HEK293 (cell line): ENCODE measurements around the gene KCNQ2.

Source experiments
- BCL11A ChIP-seq: fragments of 450-650 bp; formaldehyde crosslinking; IDR thresholded peaks from 2 replicates; pipeline ENCODE4 v1.5.1; 2016; ENCODE audit warnings: low read depth, missing biosample characterization, missing genetic modification characterization
- GLIS1 ChIP-seq: fragments of 450-650 bp; formaldehyde crosslinking; IDR thresholded peaks from 2 replicates; pipeline ENCODE4 v1.5.1; 2016; ENCODE audit warnings: missing biosample characterization, missing genetic modification characterization
- HOXC10 ChIP-seq: sonication (generic); formaldehyde crosslinking; IDR thresholded peaks from 2 replicates; pipeline ENCODE4 v1.8.1; 2023; ENCODE audit warnings: mild to moderate bottlenecking, missing genetic modification reagents
- KLF1 ChIP-seq: fragments of 450-650 bp; formaldehyde crosslinking; IDR thresholded peaks from 2 replicates; pipeline ENCODE4 v1.5.1; 2016; ENCODE audit warnings: missing biosample characterization, missing genetic modification characterization
- KLF16 ChIP-seq: fragments of 450-650 bp; formaldehyde crosslinking; IDR thresholded peaks from 2 replicates; pipeline ENCODE4 v1.5.1; 2017; ENCODE audit warnings: missing biosample characterization, missing genetic modification characterization
- KLF17 ChIP-seq: fragments of 450-650 bp; formaldehyde crosslinking; IDR thresholded peaks from 2 replicates; pipeline ENCODE4 v1.5.1; 2016; ENCODE audit warnings: missing biosample characterization, missing genetic modification characterization
- MYNN ChIP-seq: fragments of 450-650 bp; formaldehyde crosslinking; IDR thresholded peaks from 2 replicates; pipeline ENCODE4 v1.5.1; 2016; ENCODE audit warnings: missing biosample characterization, missing genetic modification characterization, borderline replicate concordance
- OSR2 ChIP-seq: fragments of 450-650 bp; formaldehyde crosslinking; IDR thresholded peaks from 2 replicates; pipeline ENCODE4 v1.5.1; 2016; ENCODE audit warnings: missing biosample characterization, missing genetic modification characterization
- OVOL3 ChIP-seq: fragments of 450-650 bp; formaldehyde crosslinking; IDR thresholded peaks from 2 replicates; pipeline ENCODE4 v1.5.1; 2016; ENCODE audit warnings: missing biosample characterization, missing genetic modification characterization
- PRDM10 ChIP-seq: fragments of 450-650 bp; formaldehyde crosslinking; IDR thresholded peaks from 2 replicates; pipeline ENCODE4 v1.5.1; 2016; ENCODE audit warnings: missing biosample characterization, missing genetic modification characterization
- SCRT1 ChIP-seq: fragments of 450-650 bp; formaldehyde crosslinking; IDR thresholded peaks from 2 replicates; pipeline ENCODE4 v1.5.1; 2016; ENCODE audit warnings: missing biosample characterization, missing genetic modification characterization, borderline replicate concordance
- WT1 ChIP-seq: fragments of 450-650 bp; formaldehyde crosslinking; IDR thresholded peaks from 2 replicates; pipeline ENCODE4 v1.5.1; 2016; ENCODE audit warnings: missing biosample characterization, missing genetic modification characterization
- ZBTB10 ChIP-seq: fragments of 450-650 bp; formaldehyde crosslinking; IDR thresholded peaks from 2 replicates; pipeline ENCODE4 v1.5.1; 2016; ENCODE audit warnings: missing biosample characterization, missing genetic modification characterization
- ZBTB8A ChIP-seq: fragments of 450-650 bp; formaldehyde crosslinking; IDR thresholded peaks from 2 replicates; pipeline ENCODE4 v1.5.1; 2016; ENCODE audit warnings: missing biosample characterization, missing genetic modification characterization
- ZFHX2 ChIP-seq: fragments of 450-650 bp; formaldehyde crosslinking; conservative IDR thresholded peaks from 2 replicates; pipeline ENCODE4 v1.5.1; 2016; ENCODE audit warnings: missing biosample characterization, missing genetic modification characterization
- ZFP41 ChIP-seq: fragments of 450-650 bp; formaldehyde crosslinking; IDR thresholded peaks from 2 replicates; pipeline ENCODE4 v1.5.1; 2016; ENCODE audit warnings: missing biosample characterization, missing genetic modification characterization, borderline replicate concordance
- ZFP69B ChIP-seq: fragments of 450-650 bp; formaldehyde crosslinking; IDR thresholded peaks from 2 replicates; pipeline ENCODE4 v1.5.1; 2016; ENCODE audit warnings: missing biosample characterization, missing genetic modification characterization
- ZNF10 ChIP-seq: fragments of 450-650 bp; formaldehyde crosslinking; IDR thresholded peaks from 2 replicates; pipeline ENCODE4 v1.5.1; 2017; ENCODE audit warnings: missing biosample characterization, missing genetic modification characterization
- ZNF133 ChIP-seq: fragments of 450-650 bp; formaldehyde crosslinking; IDR thresholded peaks from 2 replicates; pipeline ENCODE4 v1.5.1; 2016; ENCODE audit warnings: missing biosample characterization, missing genetic modification characterization
- ZNF214 ChIP-seq: fragments of 450-650 bp; formaldehyde crosslinking; IDR thresholded peaks from 2 replicates; pipeline ENCODE4 v1.5.1; 2017; ENCODE audit warnings: missing biosample characterization, mild to moderate bottlenecking, missing genetic modification characterization, borderline replicate concordance
- ZNF248 ChIP-seq: fragments of 450-650 bp; formaldehyde crosslinking; IDR thresholded peaks from 2 replicates; pipeline ENCODE4 v1.5.1; 2017; ENCODE audit warnings: missing biosample characterization, missing genetic modification characterization
- ZNF362 ChIP-seq: fragments of 450-650 bp; formaldehyde crosslinking; IDR thresholded peaks from 2 replicates; pipeline ENCODE4 v1.5.1; 2016; ENCODE audit warnings: missing biosample characterization, missing genetic modification characterization
- ZNF473 ChIP-seq: fragments of 450-650 bp; formaldehyde crosslinking; IDR thresholded peaks from 2 replicates; pipeline ENCODE4 v1.5.1; 2017; ENCODE audit warnings: missing biosample characterization, missing genetic modification characterization
- ZNF558 ChIP-seq: fragments of 450-650 bp; formaldehyde crosslinking; IDR thresholded peaks from 2 replicates; pipeline ENCODE4 v1.5.1; 2016; ENCODE audit warnings: missing biosample characterization, missing genetic modification characterization
- ZNF571 ChIP-seq: fragments of 450-650 bp; formaldehyde crosslinking; IDR thresholded peaks from 2 replicates; pipeline ENCODE4 v1.5.0; 2017; ENCODE audit warnings: missing biosample characterization, missing genetic modification characterization
- ZNF580 ChIP-seq: fragments of 450-650 bp; formaldehyde crosslinking; IDR thresholded peaks from 2 replicates; pipeline ENCODE4 v1.5.1; 2016; ENCODE audit warnings: missing biosample characterization, missing genetic modification characterization
- ZNF600 ChIP-seq: fragments of 450-650 bp; formaldehyde crosslinking; IDR thresholded peaks from 2 replicates; pipeline ENCODE4 v1.5.1; 2016; ENCODE audit warnings: missing biosample characterization, missing genetic modification characterization
- ZNF626 ChIP-seq: fragments of 450-650 bp; sonication (Bioruptor Pico); formaldehyde crosslinking; IDR thresholded peaks from 2 replicates; pipeline ENCODE4 v1.5.1; 2018; ENCODE audit warnings: missing biosample characterization, missing genetic modification characterization, inconsistent platforms
- ZNF658 ChIP-seq: fragments of 450-650 bp; formaldehyde crosslinking; IDR thresholded peaks from 2 replicates; pipeline ENCODE4; 2016; ENCODE audit warnings: missing biosample characterization, missing genetic modification characterization
- ZNF664 ChIP-seq: fragments of 450-650 bp; formaldehyde crosslinking; IDR thresholded peaks from 2 replicates; pipeline ENCODE4 v1.5.1; 2016; ENCODE audit warnings: missing biosample characterization, missing genetic modification characterization
- ZNF747 ChIP-seq: fragments of 450-650 bp; formaldehyde crosslinking; IDR thresholded peaks from 2 replicates; pipeline ENCODE4 v1.5.1; 2016; ENCODE audit warnings: missing biosample characterization, missing genetic modification characterization
- ZNF76 ChIP-seq: fragments of 450-650 bp; formaldehyde crosslinking; IDR thresholded peaks from 2 replicates; pipeline ENCODE4; 2016; ENCODE audit warnings: low read depth, missing biosample characterization, missing genetic modification characterization, borderline replicate concordance
- ZNF792 ChIP-seq: fragments of 450-650 bp; formaldehyde crosslinking; IDR thresholded peaks from 2 replicates; pipeline ENCODE4 v1.5.1; 2016; ENCODE audit warnings: missing biosample characterization, missing genetic modification characterization

Gene KCNQ2

GRCh38 chr20:63359937-63360849, 112.3 kb downstream of the KCNQ2 start (continued):
- TF ChIP-seq KLF1 (tag by site-specific recombination), result peak; percentile 95
- TF ChIP-seq ZNF658, result no peak
- TF ChIP-seq ZNF558 (tag by site-specific recombination), result no peak
- TF ChIP-seq WT1, result no peak
- no peak for TF ChIP-seq ZNF10 (tag by site-specific recombination)
- no peak for TF ChIP-seq HOXC10
- no peak for TF ChIP-seq BCL11A (tag by site-specific recombination)
- no peak for TF ChIP-seq ZNF792
- TF ChIP-seq ZBTB8A (tag by site-specific recombination), result no peak
- TF ChIP-seq ZNF580 (tag by site-specific recombination), result no peak
- no peak for TF ChIP-seq ZNF626 (tag by site-specific recombination)
- 0 out of 2 replicates have a peak, but pooled peaks have one; percentile 34 for TF ChIP-seq KLF17 (tag by site-specific recombination)
- TF ChIP-seq GLIS1 (tag by site-specific recombination), result no peak
- TF ChIP-seq SCRT1 (tag by site-specific recombination), result no peak
- TF ChIP-seq ZNF747 (tag by site-specific recombination), result no peak
- peak; percentile 35; the same call in 1 of the 2 replicates for TF ChIP-seq ZFP69B (tag by site-specific recombination)
- TF ChIP-seq ZNF214 (tag by site-specific recombination), result no peak
- TF ChIP-seq ZFP41 (tag by site-specific recombination), result no peak
- no peak for TF ChIP-seq ZNF571 (tag by site-specific recombination)
- TF ChIP-seq MYNN (tag by site-specific recombination), result no peak
- no peak for TF ChIP-seq ZNF473 (tag by site-specific recombination)
- TF ChIP-seq PRDM10 (tag by site-specific recombination), result no peak
- no peak for TF ChIP-seq KLF16
- TF ChIP-seq ZBTB10 (tag by site-specific recombination), result 0 out of 2 replicates have a peak, but pooled peaks have one; percentile 39
- no peak for TF ChIP-seq ZFHX2 (tag by site-specific recombination)
- no peak for TF ChIP-seq ZNF76 (tag by site-specific recombination)
- no peak for TF ChIP-seq ZNF600 (tag by site-specific recombination)
- no peak for TF ChIP-seq ZNF664 (tag by site-specific recombination)
- no peak for TF ChIP-seq OVOL3 (tag by site-specific recombination)
- no peak for TF ChIP-seq ZNF362 (tag by site-specific recombination)
- TF ChIP-seq ZNF248 (tag by site-specific recombination), result no peak
- TF ChIP-seq ZNF133 (tag by site-specific recombination), result no peak
- TF ChIP-seq OSR2 (tag by site-specific recombination), result no peak
